Upper lobe of left lung (tissue), 6 donors: ENCODE measurements around the gene MRPS27. TPM values are rescaled to one million over a fixed set of nuclear protein-coding genes. Genes with fewer than 3 reads are reported as not detected.
A peak's percentile ranks its signal among the peaks of the same experiment; 100 is the strongest.

Experiments used
- ATAC-seq, 2 donors: fragments of 200-7000 bp; cut with Tn5 transposase; one replicate each; pipeline ENCODE4 v1.9.1; 2022; ENCODE audit warnings: mild to moderate bottlenecking in 2 of 2, moderate library complexity in 2 of 2; ENCODE audit not compliant: low FRiP score in 2 of 2
- DNase-seq, 2 donors: peaks; one replicate each; pipeline ENCODE4 v3.0.0-alpha.2; 2019 to 2020
- H3K27ac ChIP-seq, 4 donors: fragments of 200-600 bp; sonication (generic); one replicate each; pipeline ENCODE4 v1.5.1; 2016 to 2019
- H3K27me3 ChIP-seq, 4 donors: fragments of 200-600 bp; sonication (generic); one replicate each; pipeline ENCODE4 v1.5.1; 2017 to 2019
- H3K36me3 ChIP-seq, 4 donors: fragments of 200-600 bp; sonication (generic); one replicate each; pipeline ENCODE4 v1.5.1; 2016 to 2019
- H3K4me1 ChIP-seq, 4 donors: fragments of 200-600 bp; sonication (generic); one replicate each; pipeline ENCODE4 v1.5.1; 2018 to 2019
- H3K4me3 ChIP-seq, 4 donors: fragments of 200-600 bp; sonication (generic); one replicate each; pipeline ENCODE4 v1.5.1; 2017 to 2019; ENCODE audit warnings: mild to moderate bottlenecking in 2 of 4, moderate library complexity in 1 of 4
- H3K9me3 ChIP-seq, 4 donors: fragments of 200-600 bp; sonication (generic); one replicate each; pipeline ENCODE4 v1.5.1; 2018 to 2019
- CTCF ChIP-seq, 6 experiments: fragments of 450-650 bp in 4 of 6; fragments of 200-600 bp in 2 of 6; sonication (generic) in 2 of 6; IDR thresholded peaks; one replicate each; pipeline ENCODE4 v1.5.1; 2016 to 2019; ENCODE audit warnings: antibody characterized with exemption in 6 of 6
- EP300 ChIP-seq, 4 donors: sonication (generic); formaldehyde crosslinking; IDR thresholded peaks; one replicate each; pipeline ENCODE4 v1.5.1; 2017; ENCODE audit warnings: antibody characterized with exemption in 4 of 4, control low read depth in 2 of 4
- POLR2A ChIP-seq, 4 donors: fragments of 450-650 bp; IDR thresholded peaks; one replicate each; pipeline ENCODE4 v1.5.1; 2016 to 2017; ENCODE audit warnings: antibody characterized with exemption in 4 of 4, mild to moderate bottlenecking in 2 of 4
- POLR2AphosphoS5 ChIP-seq, 2 donors: sonication (generic); formaldehyde crosslinking; IDR thresholded peaks; one replicate each; pipeline ENCODE4 v1.5.1; 2017; ENCODE audit warnings: antibody characterized with exemption in 2 of 2
- WGBS, 2 donors: methylation state at CpG; one replicate each; pipeline ENCODE4 v1.1.5; 2017 to 2018; 5-methylcytosine and 5-hydroxymethylcytosine counted together
- total RNA-seq, 6 donors: library from RNA; depleted of rRNA in 4 of 6; stranded (reverse); fragments of >200 nt in 4 of 6; gene quantifications; one replicate each; pipeline versions ENCODE4 v1.1.0 to v1.2.1, GENCODE V29; 2016 to 2021
- donor health status: DM: no; HTN: no; CAD: no; lungs with moderate emphysema.
- donor health status: DM: no; HTN: yes; CAD: no; lungs with severe emphysema.

Gene MRPS27
- total RNA-seq, 6 donors from 2014 or later: 15.7 to 36.9 (median 34.4) TPM

- 85 to 87% methylated on average over 3 of the region's 3 CpGs for WGBS, 2 donors
- Histone ChIP-seq H3K4me3 (no peak overlapping the region), H3K9me3 (no peaks in the 10 kb centered on the region), H3K4me1 (peaks cover 15 to 30% (median 21%) of the 10 kb centered on the region in 4 donors), H3K27ac (no peak overlapping the region), H3K27me3 (no peaks in the 10 kb centered on the region), H3K36me3 (peaks cover 0 to 11% (median 0%) of the 10 kb centered on the region in 4 donors)
- TF ChIP-seq POLR2AphosphoS5 (IDR thresholded peaks at IDR 0.05) (no peak), CTCF (IDR thresholded peaks at IDR 0.05) (no peak), EP300 (IDR thresholded peaks at IDR 0.05) (no peak), POLR2A (IDR thresholded peaks at IDR 0.05) (no peak)
- ATAC-seq (peak in 1 of 2 donors; percentile 18), DNase-seq (no peak)
These were observed 35.2 kb downstream of the MRPS27 start for GRCh38 chr5:72284559-72285423.

GRCh38 chr5:72283358-72283757 is 36.7 kb downstream of the MRPS27 start:
- H3K27me3 ChIP-seq: no peaks in the 10 kb centered on the region
- TF ChIP-seq CTCF (IDR thresholded peaks at IDR 0.05): no peak
- no peak for TF ChIP-seq POLR2A (IDR thresholded peaks at IDR 0.05)
- no peak for TF ChIP-seq EP300 (IDR thresholded peaks at IDR 0.05)
- no peak for TF ChIP-seq POLR2AphosphoS5 (IDR thresholded peaks at IDR 0.05)
- no peaks in the 10 kb centered on the region for H3K9me3 ChIP-seq
- peak overlapping the region in 3 of 4 donors; percentile 48 to 67 (median 60) for H3K27ac ChIP-seq
- WGBS, 2 donors: 70 to 81% methylated on average over 2 of the region's 2 CpGs
- H3K4me1 ChIP-seq: peaks cover 15 to 30% (median 21%) of the 10 kb centered on the region in 4 donors
- peaks cover 0 to 8% (median 0%) of the 10 kb centered on the region in 4 donors for H3K36me3 ChIP-seq
- H3K4me3 ChIP-seq: no peak overlapping the region
- no peak for ATAC-seq
- no peak for DNase-seq

- 27 to 72% methylated on average over 2 of the region's 2 CpGs for WGBS, 2 donors
- Histone ChIP-seq H3K4me3 (no peak overlapping the region), H3K27me3 (no peaks in the 10 kb centered on the region), H3K9me3 (no peaks in the 10 kb centered on the region), H3K27ac (peak overlapping the region in 3 of 4 donors; percentile 48 to 67 (median 60)), H3K4me1 (peaks cover 15 to 30% (median 21%) of the 10 kb centered on the region in 4 donors), H3K36me3 (peaks cover 0 to 8% (median 0%) of the 10 kb centered on the region in 4 donors)
- ATAC-seq: no peak
- TF ChIP-seq POLR2AphosphoS5 (IDR thresholded peaks at IDR 0.05) (no peak), CTCF (IDR thresholded peaks at IDR 0.05) (no peak), EP300 (IDR thresholded peaks at IDR 0.05) (no peak), POLR2A (IDR thresholded peaks at IDR 0.05) (no peak)
- no peak for DNase-seq
These were observed 37.2 kb downstream of the MRPS27 start for GRCh38 chr5:72282878-72283277.

GRCh38 chr5:72281764-72282499 is 38.1 kb downstream of the MRPS27 start:
- ATAC-seq (peak in 1 of 2 donors; percentile 80), DNase-seq (no peak)
- H3K4me3 ChIP-seq: no peak overlapping the region
- 62 to 72% methylated on average over 3 of the region's 3 CpGs for WGBS, 2 donors
- peak overlapping the region in 3 of 4 donors; percentile 48 to 67 (median 60) for H3K27ac ChIP-seq
- H3K9me3 ChIP-seq: no peaks in the 10 kb centered on the region
- peaks cover 0 to 8% (median 0%) of the 10 kb centered on the region in 4 donors for H3K36me3 ChIP-seq
- peaks cover 15 to 30% (median 21%) of the 10 kb centered on the region in 4 donors for H3K4me1 ChIP-seq
- no peak for TF ChIP-seq POLR2A (IDR thresholded peaks at IDR 0.05)
- no peak for TF ChIP-seq POLR2AphosphoS5 (IDR thresholded peaks at IDR 0.05)
- TF ChIP-seq EP300 (IDR thresholded peaks at IDR 0.05): no peak
- TF ChIP-seq CTCF (IDR thresholded peaks at IDR 0.05): no peak
- no peaks in the 10 kb centered on the region for H3K27me3 ChIP-seq
